NCI-H774 (cell line): ENCODE data around the gene ZNF396.

ENCODE experiments used
- DNase-seq: peaks from one replicate; lab custom pipeline; 2025; lab: John Stamatoyannopoulos, UW

The ZNF396 gene

GRCh38 chr18:35376742-35377695 lies at the start of gene ZNF396:
Gene ZNF396, minus strand, starts transcription at chr18:35377337. Its CDS starts 3,045 bp downstream, at chr18:35374292.
- peak; percentile 73 for DNase-seq

- no peak for DNase-seq
Observed at GRCh38 chr18:35426786-35427185, 49.6 kb upstream of the ZNF396 start.

- no peak for DNase-seq
Observed at GRCh38 chr18:35424356-35424755, 47.2 kb upstream of the ZNF396 start.

- no peak for DNase-seq
Observed at GRCh38 chr18:35422237-35422636, 45.1 kb upstream of the ZNF396 start.

GRCh38 chr18:35418610-35419009 lies 41.5 kb upstream of the ZNF396 start:
- DNase-seq, result no peak

GRCh38 chr18:35417223-35417622 lies 40.1 kb upstream of the ZNF396 start:
- DNase-seq, result no peak

- DNase-seq, result no peak
Observed at GRCh38 chr18:35415511-35416073, 38.5 kb upstream of the ZNF396 start.

GRCh38 chr18:35413163-35413511 lies 36.0 kb upstream of the ZNF396 start:
- no peak for DNase-seq

- DNase-seq, result no peak
Observed at GRCh38 chr18:35411625-35412351, 34.7 kb upstream of the ZNF396 start.

- DNase-seq, result no peak
Observed at GRCh38 chr18:35410561-35410960, 33.4 kb upstream of the ZNF396 start.

GRCh38 chr18:35409911-35410310 lies 32.8 kb upstream of the ZNF396 start:
- DNase-seq, result no peak

GRCh38 chr18:35408843-35409261 lies 31.7 kb upstream of the ZNF396 start:
- no peak for DNase-seq

GRCh38 chr18:35407871-35408481 lies 30.8 kb upstream of the ZNF396 start:
- DNase-seq, result peak; percentile 55

- DNase-seq, result no peak
Observed at GRCh38 chr18:35406666-35407065, 29.5 kb upstream of the ZNF396 start.

GRCh38 chr18:35397976-35398375 lies 20.8 kb upstream of the ZNF396 start:
- DNase-seq, result no peak

- DNase-seq, result no peak
Observed at GRCh38 chr18:35393716-35394115, 16.6 kb upstream of the ZNF396 start.

- no peak for DNase-seq
Observed at GRCh38 chr18:35392375-35392774, 15.2 kb upstream of the ZNF396 start.

GRCh38 chr18:35390951-35391700 lies 14.0 kb upstream of the ZNF396 start:
- no peak for DNase-seq

GRCh38 chr18:35389095-35389618 lies 12.0 kb upstream of the ZNF396 start:
- DNase-seq, result no peak

GRCh38 chr18:35387152-35387571 lies 10.0 kb upstream of the ZNF396 start:
- DNase-seq, result peak; percentile 45

- peak; percentile 70 for DNase-seq
Observed at GRCh38 chr18:35386600-35387100, 9.5 kb upstream of the ZNF396 start.
